ENCODE results near the gene PTK6. TPM values are rescaled to one million over a fixed set of nuclear protein-coding genes. Genes with fewer than 3 reads are reported as not detected.

The PTK6 gene
- total RNA-seq (under 1 TPM; 0.19 to 0.22 TPM), total RNA-seq (0 to 1.2 (median 0.39) reads per million in 172 experiments)
- 0.34 TPM for polyA plus RNA-seq (2013, experiment 1 of 2)
- polyA plus RNA-seq (2013, experiment 2 of 2) = 0.99 TPM

- peak within 1 kb of the TSS; percentile 78 for H3K27ac Mint-ChIP-seq
- ATAC-seq (ENCODE audit: poor library complexity) = peak; percentile 1
Observed at GRCh38 chr20:63536997-63537524, at the start of gene PTK6. TSS of gene PTK6 (minus strand) at chr20:63537376. CDS start at chr20:63537314, 62 bp downstream.

GRCh38 chr20:63586797-63587196 lies 49.6 kb upstream of the PTK6 start:
- TF ChIP-seq CTCF (IDR thresholded peaks at IDR 0.05) = no peak
- DNase-seq = no peak
- Mint-ChIP-seq H3K27ac (no peak overlapping the region), H3K9me3 (no peaks in the 10 kb centered on the region), H3K4me3 (no peak overlapping the region), H3K27me3 (no peaks in the 10 kb centered on the region), H3K4me1 (ENCODE audit: low read depth) (peaks cover 23% of the 10 kb centered on the region), H3K36me3 (ENCODE audit: low read depth) (peaks cover 32% of the 10 kb centered on the region)
- no peaks in the 10 kb centered on the region for H3K27me3 ChIP-seq (ENCODE audit: control insufficient read depth in 1 of 2, insufficient read depth in 2 of 2, low read length in 2 of 2)
- no peak for ATAC-seq (ENCODE audit: poor library complexity)
- ChIA-PET CTCF (no interaction called here), POLR2A (no interaction called here)
- no peak overlapping the region for H3K27ac ChIP-seq (ENCODE audit: low read depth in 1 of 2, low read length in 2 of 2)
- no peak overlapping the region for H3K4me3 ChIP-seq (ENCODE audit: low read length)
- intact Hi-C loops (cut with DNase I, micrococcal nuclease) = no loop called here
- peaks cover 18% of the 10 kb centered on the region for H3K4me1 ChIP-seq (ENCODE audit: insufficient read depth, low read length)
- no peaks in the 10 kb centered on the region for H3K9me3 ChIP-seq (ENCODE audit: control insufficient read depth in 1 of 2, insufficient read depth in 1 of 2, low read length in 2 of 2)
- H3K36me3 ChIP-seq (ENCODE audit: insufficient read depth, low read length) = peaks cover 24% of the 10 kb centered on the region

More at GRCh38 chr20:63536997-63537524, at the start of gene PTK6:
- Mint-ChIP-seq H3K27me3 (no peaks in the 10 kb centered on the region), H3K4me3 (peak within 1 kb of the TSS; percentile 80), H3K9me3 (no peaks in the 10 kb centered on the region), H3K36me3 (ENCODE audit: low read depth) (no peaks in the 10 kb centered on the region), H3K4me1 (ENCODE audit: low read depth) (peaks cover 18% of the 10 kb centered on the region)
- Histone ChIP-seq H3K27me3 (ENCODE audit: control insufficient read depth in 1 of 2, insufficient read depth in 2 of 2, low read length in 2 of 2) (no peaks in the 10 kb centered on the region), H3K27ac (ENCODE audit: low read depth in 1 of 2, low read length in 2 of 2) (peak within 1 kb of the TSS; percentile 59 to 73), H3K9me3 (ENCODE audit: control insufficient read depth in 1 of 2, insufficient read depth in 1 of 2, low read length in 2 of 2) (no peaks in the 10 kb centered on the region), H3K36me3 (ENCODE audit: insufficient read depth, low read length) (no peaks in the 10 kb centered on the region), H3K4me1 (ENCODE audit: insufficient read depth, low read length) (peaks cover 33% of the 10 kb centered on the region), H3K4me3 (ENCODE audit: low read length) (peak within 1 kb of the TSS; percentile 59)
- ChIA-PET CTCF (interaction anchor here (0.7 to 2.9 kb wide), 20 partner anchors 13 to 444 kb away, joined by 3 to 18 read pairs (median 5); partner anchors contain the start of genes GMEB2, HELZ2, PPDPF and PRPF6), POLR2A (interaction anchor here (0.9 to 3.9 kb wide), 22 partner anchors 8 to 476 kb away, joined by 3 to 71 read pairs (median 7); partner anchors contain the start of genes ARFRP1, GMEB2, HELZ2 and LIME1)
- intact Hi-C loops (cut with DNase I, micrococcal nuclease) = loop anchor here (2.0 to 5.0 kb wide), 4 partner anchors 16 to 585 kb away; partner anchors contain the start of genes PPDPF (in 1 of the 2) and SAMD10 (in 1 of the 2)
- DNase-seq = peak in 3 of 14 experiments; percentile 31 to 66 (median 57)
- no peak for TF ChIP-seq CTCF (IDR thresholded peaks at IDR 0.05)

GRCh38 chr20:63585616-63586565 lies 48.7 kb upstream of the PTK6 start:
- TF ChIP-seq CTCF (IDR thresholded peaks at IDR 0.05) = no peak
- ChIA-PET CTCF (no interaction called here), POLR2A (no interaction called here)
- DNase-seq (no peak), ATAC-seq (ENCODE audit: poor library complexity) (no peak)
- peaks cover 25% of the 10 kb centered on the region for H3K4me1 Mint-ChIP-seq (ENCODE audit: low read depth)
- Histone ChIP-seq H3K4me3 (ENCODE audit: low read length) (no peak overlapping the region), H3K9me3 (ENCODE audit: control insufficient read depth in 1 of 2, insufficient read depth in 1 of 2, low read length in 2 of 2) (no peaks in the 10 kb centered on the region), H3K27ac (ENCODE audit: low read depth in 1 of 2, low read length in 2 of 2) (no peak overlapping the region), H3K4me1 (ENCODE audit: insufficient read depth, low read length) (peaks cover 22% of the 10 kb centered on the region), H3K27me3 (ENCODE audit: control insufficient read depth in 1 of 2, insufficient read depth in 2 of 2, low read length in 2 of 2) (no peaks in the 10 kb centered on the region), H3K36me3 (ENCODE audit: insufficient read depth, low read length) (peaks cover 15% of the 10 kb centered on the region)
- H3K9me3 Mint-ChIP-seq = no peaks in the 10 kb centered on the region
- H3K4me3 Mint-ChIP-seq = no peak overlapping the region
- no peaks in the 10 kb centered on the region for H3K27me3 Mint-ChIP-seq
- intact Hi-C loops (cut with DNase I, micrococcal nuclease) = no loop called here
- H3K36me3 Mint-ChIP-seq (ENCODE audit: low read depth) = peaks cover 23% of the 10 kb centered on the region
- H3K27ac Mint-ChIP-seq = no peak overlapping the region

Measured in CD4-positive, alpha-beta T cell (primary cell).